ENCODE data around the gene C14orf119.
A peak's percentile ranks its signal among the peaks of the same experiment; 100 is the strongest.

The C14orf119 gene

GRCh38 chr14:23109769-23110168, 14.5 kb downstream of the C14orf119 start:
- DNase-seq (ENCODE audit: low spot score) = no peak

- no peak for DNase-seq (ENCODE audit: low spot score)
Observed at GRCh38 chr14:23110579-23111365, 15.5 kb downstream of the C14orf119 start.

GRCh38 chr14:23112359-23113178, 17.3 kb downstream of the C14orf119 start:
- DNase-seq (ENCODE audit: low spot score) = no peak

GRCh38 chr14:23113431-23114119, 18.3 kb downstream of the C14orf119 start:
- no peak for DNase-seq (ENCODE audit: low spot score)

- DNase-seq (ENCODE audit: low spot score) = no peak
Observed at GRCh38 chr14:23114120-23114458, 18.8 kb downstream of the C14orf119 start.

GRCh38 chr14:23114669-23115038, 19.3 kb downstream of the C14orf119 start:
- no peak for DNase-seq (ENCODE audit: low spot score)

GRCh38 chr14:23115039-23115731, 19.9 kb downstream of the C14orf119 start:
- DNase-seq (ENCODE audit: low spot score) = no peak

GRCh38 chr14:23115918-23116317, 20.6 kb downstream of the C14orf119 start:
- DNase-seq (ENCODE audit: low spot score) = no peak

GRCh38 chr14:23117371-23118020, 22.2 kb downstream of the C14orf119 start:
- no peak for DNase-seq (ENCODE audit: low spot score)

- DNase-seq (ENCODE audit: low spot score) = no peak
Observed at GRCh38 chr14:23118506-23119362, 23.4 kb downstream of the C14orf119 start, which contains the start of gene CEBPE. CEBPE (minus strand) TSS chr14:23119255; CDS start chr14:23119091, 164 bp downstream.

- DNase-seq (ENCODE audit: low spot score) = no peak
Observed at GRCh38 chr14:23119363-23120327, 24.3 kb downstream of the C14orf119 start.

- DNase-seq (ENCODE audit: low spot score) = peak; percentile 88
Observed at GRCh38 chr14:23120541-23121251, 25.4 kb downstream of the C14orf119 start.

- DNase-seq (ENCODE audit: low spot score) = no peak
Observed at GRCh38 chr14:23121361-23121771, 26.1 kb downstream of the C14orf119 start.

- DNase-seq (ENCODE audit: low spot score) = no peak
Observed at GRCh38 chr14:23122086-23122485, 26.8 kb downstream of the C14orf119 start.

GRCh38 chr14:23123419-23123818, 28.1 kb downstream of the C14orf119 start:
- no peak for DNase-seq (ENCODE audit: low spot score)

- no peak for DNase-seq (ENCODE audit: low spot score)
Observed at GRCh38 chr14:23124337-23124954, 29.1 kb downstream of the C14orf119 start.

GRCh38 chr14:23125011-23125410, 29.7 kb downstream of the C14orf119 start:
- no peak for DNase-seq (ENCODE audit: low spot score)

Measured in SK-N-DZ (cell line).